ENCODE measurements around the gene LHFPL4.

The LHFPL4 gene

GRCh38 chr3:9468460-9468859 is 85.2 kb downstream of the LHFPL4 start:
- no peak for DNase-seq

DNA sequence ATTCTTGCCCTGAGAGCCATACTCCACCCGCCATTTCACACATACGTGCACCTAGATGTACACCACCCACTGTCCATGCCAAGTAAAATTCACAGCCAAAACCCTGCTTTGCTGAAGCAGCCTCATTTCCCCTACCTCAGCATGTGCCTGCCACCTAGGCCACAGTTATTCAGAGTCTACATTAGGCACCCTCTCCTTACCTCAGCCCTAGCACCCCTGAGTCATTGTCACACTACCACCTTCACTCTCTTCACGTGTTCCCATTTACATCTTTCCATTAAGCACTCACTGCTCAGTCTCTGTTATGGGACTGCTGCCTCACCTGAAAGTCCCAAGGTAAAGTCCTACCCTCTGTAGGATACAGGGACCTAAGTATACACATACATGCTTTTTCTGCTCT is 86.2 kb downstream of the LHFPL4 start:
- no peak for DNase-seq

DNA sequence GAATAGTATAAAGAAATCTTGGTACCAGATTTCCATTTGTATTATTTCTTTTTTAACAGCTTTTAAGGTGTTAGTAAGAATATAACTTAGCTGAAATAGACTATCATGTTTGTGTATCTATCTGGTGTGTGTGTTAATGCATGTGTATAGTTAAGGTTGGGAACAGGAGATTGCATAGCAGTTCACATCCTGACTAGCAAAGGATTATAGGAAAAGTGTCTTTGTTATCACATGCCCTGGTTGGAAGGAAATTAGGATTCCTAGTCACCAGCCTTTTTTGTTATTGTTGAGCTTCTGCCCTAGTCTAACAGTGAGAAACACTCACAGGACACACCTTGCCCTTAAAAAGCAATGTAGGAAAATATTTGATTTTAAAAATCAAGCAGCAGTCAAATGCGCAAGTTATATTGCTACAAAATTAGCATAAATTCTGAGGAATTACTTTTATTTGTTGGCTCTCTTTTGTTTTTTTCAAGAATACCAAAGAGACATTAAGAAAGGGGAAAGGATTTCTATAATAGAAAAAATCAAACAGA is 98.0 kb downstream of the LHFPL4 start:
- DNase-seq: no peak

- DNase-seq: no peak
These were observed 101.2 kb downstream of the LHFPL4 start for GRCh38 chr3:9452417-9452816.

DNA sequence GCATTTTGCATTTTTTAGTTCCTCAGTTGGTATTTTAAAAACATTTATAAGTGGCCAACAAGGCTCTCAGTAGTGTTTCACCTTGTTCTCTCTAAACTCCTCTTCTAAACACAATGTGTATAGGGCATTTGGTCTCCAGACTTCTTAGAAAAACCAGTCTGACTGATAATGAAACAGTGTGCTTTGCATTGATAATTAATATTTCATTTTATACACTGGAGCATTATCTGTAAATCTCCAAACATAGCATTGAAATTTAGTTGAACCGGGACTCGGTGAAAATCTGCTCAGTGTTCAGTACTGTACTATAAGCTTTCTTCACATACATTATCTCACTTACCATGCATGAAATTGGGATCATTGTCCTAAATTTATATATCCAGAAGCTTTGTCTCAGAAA is 102.6 kb downstream of the LHFPL4 start:
- no peak for DNase-seq

GRCh38 chr3:9450126-9450525 is 103.5 kb downstream of the LHFPL4 start:
- DNase-seq: no peak

- no peak for DNase-seq
These were observed 105.0 kb downstream of the LHFPL4 start for GRCh38 chr3:9448643-9449042.
